Esophagus squamous epithelium (tissue), 5 donors: ENCODE measurements around the gene POLR1E. TPM values are rescaled to one million over a fixed set of nuclear protein-coding genes. Genes with fewer than 3 reads are reported as not detected.
"Not testable (repeated sequence)": the region's sequence is repeated elsewhere in the genome, so short reads cannot be mapped to it uniquely, and the experiment has no call there.

Source experiments
- DNase-seq: peaks from one replicate; lab custom pipeline; 2025; lab: John Stamatoyannopoulos, UW
- H3K27ac ChIP-seq, 4 donors: fragments of 200-600 bp; sonication (generic); one replicate each; pipeline ENCODE4 v1.5.1; 2016 to 2019; ENCODE audit warnings: mild to moderate bottlenecking in 1 of 4
- H3K27me3 ChIP-seq, 4 donors: fragments of 200-600 bp; sonication (generic); 1 replicate in 3 of 4; 2 replicates in 1 of 4; pipeline versions ENCODE4 v1.5.1 to v1.6.0; 2017 to 2021; ENCODE audit warnings: antibody characterized with exemption in 1 of 4
- H3K36me3 ChIP-seq, 3 donors: fragments of 200-600 bp; sonication (generic); one replicate each; pipeline ENCODE4 v1.5.1; 2016 to 2019
- H3K4me1 ChIP-seq, 3 donors: fragments of 200-600 bp; sonication (generic); one replicate each; pipeline ENCODE4 v1.5.1; 2017 to 2019
- H3K4me3 ChIP-seq, 4 donors: fragments of 200-600 bp; sonication (generic); 1 replicate in 3 of 4; 2 replicates in 1 of 4; pipeline ENCODE4 v1.5.1; 2016 to 2019; ENCODE audit warnings: mild to moderate bottlenecking in 2 of 4, moderate library complexity in 1 of 4
- H3K9me3 ChIP-seq, 3 donors: fragments of 200-600 bp; sonication (generic); one replicate each; pipeline ENCODE4 v1.5.1; 2016 to 2019
- POLR2A ChIP-seq, 4 donors: fragments of 450-650 bp; IDR thresholded peaks; one replicate each; pipeline ENCODE4 v1.6.1; 2017; ENCODE audit warnings: antibody characterized with exemption in 4 of 4, mild to moderate bottlenecking in 4 of 4, moderate library complexity in 3 of 4
- WGBS, 2 donors: methylation state at CpG; one replicate each; pipeline ENCODE4 v1.1.5; 2018; 5-methylcytosine and 5-hydroxymethylcytosine counted together
- intact Hi-C: fragments of 100-400 bp; cut with DNase I; formaldehyde crosslinking; loops from one replicate; pipeline ENCODE4 v1.15.0; 2022
- total RNA-seq, 4 donors: library from RNA; depleted of rRNA; stranded (reverse); fragments of >200 nt; gene quantifications; one replicate each; pipeline ENCODE4 v1.1.0, GENCODE V29; 2016
- TF ChIP-seq, protein P1 (sequence below), 6 experiments: fragments of 450-650 bp in 4 of 6; fragments of 200-600 bp in 2 of 6; sonication (generic) in 2 of 6; IDR thresholded peaks; one replicate each; pipeline ENCODE4 v1.5.1; 2016 to 2019; ENCODE audit warnings: antibody characterized with exemption in 6 of 6, mild to moderate bottlenecking in 4 of 6, moderate library complexity in 4 of 6
- donor health status: DM: yes; HTN: yes; CAD: no.

The POLR1E gene
- total RNA-seq, 4 donors from 2014 or later = 11.6 to 31.1 (median 15.2) TPM

DNA sequence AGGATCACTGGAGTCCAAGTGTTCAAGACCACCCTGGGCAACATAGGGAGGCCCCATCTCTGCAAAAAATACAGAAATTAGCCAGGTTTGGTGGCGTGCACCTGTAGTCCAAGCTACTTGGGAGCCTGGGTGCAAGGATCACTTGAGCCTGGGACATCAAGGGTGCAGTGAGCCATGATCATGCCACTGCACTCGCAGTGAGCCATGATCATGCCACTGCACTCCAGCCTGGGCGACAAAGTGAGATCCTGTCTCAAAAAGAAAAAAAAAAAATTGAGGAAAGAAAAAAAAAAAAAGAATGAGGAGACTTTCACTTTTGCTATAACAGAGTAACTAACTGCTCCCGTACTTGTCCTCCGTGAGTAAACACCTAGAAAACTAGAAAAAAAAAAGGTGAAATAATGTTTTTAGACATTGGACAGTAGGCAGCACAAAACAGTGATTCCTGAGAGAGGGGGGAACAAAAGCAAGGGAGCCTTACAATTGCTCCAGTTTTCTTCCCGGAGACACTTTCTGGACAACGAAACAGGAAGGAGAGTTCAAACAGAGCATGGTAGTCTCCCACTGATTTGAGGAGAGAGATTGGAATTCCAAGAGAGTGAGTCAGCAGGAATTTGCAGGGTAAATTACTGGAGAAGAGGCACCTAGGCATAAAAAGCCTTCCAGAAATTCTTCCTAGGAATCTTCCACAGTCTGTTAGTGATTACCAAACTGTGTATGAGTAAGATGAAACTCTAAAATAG lies 13.6 kb upstream of the POLR1E start:
- 9 to 13% methylated on average over 5 to 7 of the region's 7 CpGs for WGBS, 2 donors
- no peaks in the 10 kb centered on the region for H3K36me3 ChIP-seq
- intact Hi-C loops = no loop called here
- H3K27me3 ChIP-seq = no peaks in the 10 kb centered on the region
- H3K4me1 ChIP-seq = peaks cover 7 to 30% (median 9%) of the 10 kb centered on the region in 3 donors
- H3K27ac ChIP-seq = peak overlapping the region; percentile 78 to 83 (median 82)
- peak overlapping the region; percentile 14 to 51 (median 34) for H3K4me3 ChIP-seq
- TF ChIP-seq, protein P1, sequence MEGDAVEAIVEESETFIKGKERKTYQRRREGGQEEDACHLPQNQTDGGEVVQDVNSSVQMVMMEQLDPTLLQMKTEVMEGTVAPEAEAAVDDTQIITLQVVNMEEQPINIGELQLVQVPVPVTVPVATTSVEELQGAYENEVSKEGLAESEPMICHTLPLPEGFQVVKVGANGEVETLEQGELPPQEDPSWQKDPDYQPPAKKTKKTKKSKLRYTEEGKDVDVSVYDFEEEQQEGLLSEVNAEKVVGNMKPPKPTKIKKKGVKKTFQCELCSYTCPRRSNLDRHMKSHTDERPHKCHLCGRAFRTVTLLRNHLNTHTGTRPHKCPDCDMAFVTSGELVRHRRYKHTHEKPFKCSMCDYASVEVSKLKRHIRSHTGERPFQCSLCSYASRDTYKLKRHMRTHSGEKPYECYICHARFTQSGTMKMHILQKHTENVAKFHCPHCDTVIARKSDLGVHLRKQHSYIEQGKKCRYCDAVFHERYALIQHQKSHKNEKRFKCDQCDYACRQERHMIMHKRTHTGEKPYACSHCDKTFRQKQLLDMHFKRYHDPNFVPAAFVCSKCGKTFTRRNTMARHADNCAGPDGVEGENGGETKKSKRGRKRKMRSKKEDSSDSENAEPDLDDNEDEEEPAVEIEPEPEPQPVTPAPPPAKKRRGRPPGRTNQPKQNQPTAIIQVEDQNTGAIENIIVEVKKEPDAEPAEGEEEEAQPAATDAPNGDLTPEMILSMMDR (IDR thresholded peaks at IDR 0.05) = no peak
- TF ChIP-seq POLR2A (IDR thresholded peaks at IDR 0.05) = no peak
- peaks cover 0 to 5% (median 5%) of the 10 kb centered on the region in 3 donors for H3K9me3 ChIP-seq
- DNase-seq = no peak

GRCh38 chr9:37473982-37474381 lies 11.8 kb upstream of the POLR1E start:
- H3K4me3 ChIP-seq, DNase-seq, intact Hi-C loops, H3K27ac ChIP-seq, H3K36me3 ChIP-seq, H3K9me3 ChIP-seq: not testable (repeated sequence)
- Histone ChIP-seq H3K27me3 (peaks cover 0 to 11% (median 0%) of the 10 kb centered on the region in 4 donors), H3K4me1 (peaks cover 7 to 27% (median 9%) of the 10 kb centered on the region in 3 donors)
- 65 to 66% methylated on average over 6 of the region's 6 CpGs for WGBS, 2 donors

DNA sequence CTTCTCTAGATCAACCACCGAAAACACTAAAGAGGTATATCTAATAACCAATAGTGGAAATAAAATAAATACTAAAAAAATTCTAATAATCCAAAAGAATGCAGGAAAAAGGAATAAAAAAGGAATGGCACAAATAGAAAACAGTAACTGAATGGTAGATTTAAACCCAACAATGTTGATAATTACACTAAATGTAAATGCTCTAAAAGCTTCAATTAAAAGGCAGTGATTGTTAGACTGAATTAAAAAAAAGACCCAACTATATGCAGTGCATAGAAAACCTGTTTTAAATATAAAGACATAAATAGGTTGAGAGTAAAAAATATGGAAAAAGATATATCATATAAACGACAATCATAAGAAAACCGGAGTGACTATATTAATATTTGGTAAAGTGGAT lies 11.3 kb upstream of the POLR1E start:
- H3K27me3 ChIP-seq = peaks cover 0 to 11% (median 0%) of the 10 kb centered on the region in 4 donors
- no peak for DNase-seq
- intact Hi-C loops = no loop called here
- peaks cover 0 to 5% (median 5%) of the 10 kb centered on the region in 3 donors for H3K9me3 ChIP-seq
- no peak for TF ChIP-seq POLR2A (IDR thresholded peaks at IDR 0.05)
- TF ChIP-seq, protein P1 (IDR thresholded peaks at IDR 0.05) = no peak
- peaks cover 7 to 27% (median 9%) of the 10 kb centered on the region in 3 donors for H3K4me1 ChIP-seq
- 88 to 92% methylated on average over 3 of the region's 3 CpGs for WGBS, 2 donors
- no peaks in the 10 kb centered on the region for H3K36me3 ChIP-seq
- no peak overlapping the region for H3K27ac ChIP-seq
- H3K4me3 ChIP-seq = no peak overlapping the region

DNA sequence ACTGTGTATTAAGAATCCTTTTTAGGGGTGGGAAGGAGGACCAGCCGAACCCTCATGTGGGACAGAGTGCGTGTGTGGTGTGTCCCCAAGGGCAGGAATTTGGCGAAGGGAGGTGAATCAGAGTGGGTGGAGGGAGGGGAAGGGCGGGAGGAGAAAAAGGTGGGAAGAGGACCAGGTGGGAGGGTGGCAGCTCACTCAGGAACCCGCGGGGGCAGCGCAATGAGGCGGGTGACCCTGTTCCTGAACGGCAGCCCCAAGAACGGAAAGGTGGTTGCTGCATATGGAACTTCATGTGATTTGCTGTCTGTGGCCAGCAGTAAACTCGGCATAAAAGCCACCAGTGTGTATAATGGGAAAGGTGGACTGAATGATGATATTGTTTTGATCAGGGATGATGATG lies 8.8 kb upstream of the POLR1E start:
- WGBS, 2 donors = 69 to 74% methylated on average over 11 of the region's 11 CpGs

GRCh38 chr9:37477443-37477842 lies 8.3 kb upstream of the POLR1E start:
- Histone ChIP-seq H3K27me3 (peaks cover 0 to 13% (median 0%) of the 10 kb centered on the region in 4 donors), H3K4me1 (peaks cover 0 to 13% (median 3%) of the 10 kb centered on the region in 3 donors)
- H3K9me3 ChIP-seq, H3K4me3 ChIP-seq, intact Hi-C loops, DNase-seq, H3K27ac ChIP-seq, H3K36me3 ChIP-seq: not testable (repeated sequence)
- 79 to 82% methylated on average over 4 of the region's 4 CpGs for WGBS, 2 donors

More for the DNA sequence above, 8.8 kb upstream of the POLR1E start:
- H3K4me1 ChIP-seq = peaks cover 1 to 14% (median 8%) of the 10 kb centered on the region in 3 donors
- peaks cover 0 to 13% (median 0%) of the 10 kb centered on the region in 4 donors for H3K27me3 ChIP-seq
- no peaks in the 10 kb centered on the region for H3K36me3 ChIP-seq
- no peak overlapping the region for H3K4me3 ChIP-seq
- TF ChIP-seq, protein P1 (IDR thresholded peaks at IDR 0.05) = no peak
- no peak for TF ChIP-seq POLR2A (IDR thresholded peaks at IDR 0.05)
- intact Hi-C loops = no loop called here
- peaks cover 0 to 5% (median 5%) of the 10 kb centered on the region in 3 donors for H3K9me3 ChIP-seq
- DNase-seq = no peak
- no peak overlapping the region for H3K27ac ChIP-seq

DNA sequence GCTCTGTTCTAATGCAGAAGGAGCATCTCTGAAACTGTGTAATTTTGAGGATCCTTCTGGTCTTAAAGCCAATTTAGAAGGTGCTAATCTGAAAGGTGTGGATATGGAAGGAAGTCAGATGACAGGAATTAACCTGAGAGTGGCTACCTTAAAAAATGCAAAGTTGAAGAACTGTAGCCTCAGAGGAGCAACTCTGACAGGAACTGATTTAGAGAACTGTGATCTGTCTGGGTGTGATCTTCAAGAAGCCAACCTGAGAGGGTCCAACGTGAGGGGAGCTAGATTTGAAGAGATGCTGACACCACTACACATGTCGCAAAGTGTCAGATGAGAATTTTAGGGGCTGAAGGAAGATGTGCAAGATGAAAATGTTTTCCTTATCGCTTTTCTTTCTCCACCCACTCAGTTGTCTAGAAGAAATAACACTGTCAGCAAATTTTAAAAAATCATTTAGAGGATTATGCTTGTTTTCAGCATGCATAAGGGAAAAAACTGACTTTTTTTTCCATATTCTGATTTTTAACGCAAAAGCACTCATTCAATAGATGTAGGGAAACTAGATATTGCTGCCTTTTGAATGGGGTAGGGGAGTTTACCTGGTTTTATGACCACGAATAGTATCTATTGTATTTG lies 7.6 kb upstream of the POLR1E start:
- intact Hi-C loops, H3K36me3 ChIP-seq, H3K9me3 ChIP-seq, DNase-seq, H3K4me1 ChIP-seq, H3K4me3 ChIP-seq, H3K27ac ChIP-seq: not testable (repeated sequence)
- peaks cover 0 to 13% (median 0%) of the 10 kb centered on the region in 4 donors for H3K27me3 ChIP-seq
- WGBS, 2 donors = 62 to 63% methylated on average over 5 of the region's 5 CpGs
